H9 (cell line): ENCODE results near the gene NRDE2. TPM values are rescaled to one million over a fixed set of nuclear protein-coding genes. Genes with fewer than 3 reads are reported as not detected.

Experiments
- DNase-seq: peaks from one replicate; pipeline ENCODE4 v3.0.0-alpha.2; 2017
- H2AFZ ChIP-seq: one replicate; pipeline ENCODE4 v1.6.1; 2013; ENCODE audit warnings: mild to moderate bottlenecking, low read length, control low read depth, moderate library complexity
- H2AK5ac ChIP-seq: 2 replicates; pipeline ENCODE4 v1.6.1; 2013; ENCODE audit warnings: low read length, control low read depth, mixed read lengths; ENCODE audit not compliant: insufficient read length
- H2BK120ac ChIP-seq: one replicate; pipeline ENCODE4 v1.6.1; 2013; ENCODE audit warnings: low read depth, mild to moderate bottlenecking, low read length, control low read depth, inconsistent platforms; ENCODE audit not compliant: poor library complexity, severe bottlenecking
- H2BK12ac ChIP-seq: 2 replicates; pipeline ENCODE4 v1.6.1; 2013; ENCODE audit warnings: low read length, control low read depth, mixed read lengths, low read depth; ENCODE audit not compliant: insufficient read length
- H2BK15ac ChIP-seq: 2 replicates; pipeline ENCODE4 v1.6.1; 2013; ENCODE audit warnings: low read depth, low read length, control low read depth
- H2BK20ac ChIP-seq: one replicate; pipeline ENCODE4 v1.6.1; 2013; ENCODE audit warnings: low read depth, mild to moderate bottlenecking, low read length, control low read depth, inconsistent platforms; ENCODE audit not compliant: poor library complexity, severe bottlenecking
- H2BK5ac ChIP-seq: 2 replicates; pipeline ENCODE4 v1.6.1; 2013; ENCODE audit warnings: low read length, control low read depth, mixed read lengths; ENCODE audit not compliant: insufficient read length
- H3K14ac ChIP-seq: 2 replicates; pipeline ENCODE4 v1.6.1; 2013; ENCODE audit warnings: low read length, control low read depth; ENCODE audit not compliant: insufficient read depth
- H3K18ac ChIP-seq: 2 replicates; pipeline ENCODE4 v1.6.1; 2013; ENCODE audit warnings: low read depth, mild to moderate bottlenecking, mixed read lengths, low read length, control low read depth; ENCODE audit not compliant: insufficient read length
- H3K23ac ChIP-seq: 2 replicates; pipeline ENCODE4 v1.6.1; 2013; ENCODE audit warnings: low read length, control low read depth, mixed read lengths, low read depth; ENCODE audit not compliant: insufficient read length
- H3K23me2 ChIP-seq: 2 replicates; pipeline ENCODE4 v1.6.1; 2013; ENCODE audit warnings: low read depth, mild to moderate bottlenecking, mixed read lengths, low read length, control low read depth; ENCODE audit not compliant: insufficient read length, poor library complexity, severe bottlenecking
- H3K27ac ChIP-seq: 2 replicates; pipeline ENCODE4 v1.5.1; 2013; ENCODE audit warnings: low read length, control low read depth, mixed read lengths, low read depth; ENCODE audit not compliant: insufficient read length
- H3K27me3 ChIP-seq: 2 replicates; pipeline ENCODE4 v1.6.1; 2013; ENCODE audit warnings: low read length, control low read depth, inconsistent platforms; ENCODE audit not compliant: insufficient read depth
- H3K4ac ChIP-seq: 2 replicates; pipeline ENCODE4 v1.6.1; 2013; ENCODE audit warnings: low read depth, mild to moderate bottlenecking, control low read depth, inconsistent platforms, low read length, moderate library complexity
- H3K4me1 ChIP-seq: 2 replicates; pipeline ENCODE4 v1.6.1; 2013; ENCODE audit warnings: low read length, control low read depth, inconsistent platforms; ENCODE audit not compliant: insufficient read depth
- H3K4me2 ChIP-seq: 2 replicates; pipeline ENCODE4 v1.6.1; 2013; ENCODE audit warnings: low read length, control low read depth, mixed read lengths; ENCODE audit not compliant: insufficient read length, insufficient read depth
- H3K56ac ChIP-seq: 2 replicates; pipeline ENCODE4 v1.6.1; 2013; ENCODE audit warnings: low read depth, mild to moderate bottlenecking, mixed read lengths, low read length, control low read depth; ENCODE audit not compliant: insufficient read length
- H3K79me1 ChIP-seq: 2 replicates; pipeline ENCODE4 v1.6.1; 2013; ENCODE audit warnings: low read depth, mild to moderate bottlenecking, moderate library complexity, low read length, control low read depth, inconsistent platforms; ENCODE audit not compliant: insufficient read depth, poor library complexity, severe bottlenecking
- H3K79me2 ChIP-seq: 2 replicates; pipeline ENCODE4 v1.6.1; 2013; ENCODE audit warnings: low read length, control low read depth, inconsistent platforms; ENCODE audit not compliant: insufficient read depth
- H3K9ac ChIP-seq: 2 replicates; pipeline ENCODE4 v1.6.1; 2013; ENCODE audit warnings: low read length, control low read depth, mixed read lengths; ENCODE audit not compliant: insufficient read length; ENCODE audit errors: extremely low read depth
- H3K9me3 ChIP-seq: one replicate; pipeline ENCODE4 v1.6.1; 2013; ENCODE audit warnings: low read depth, low read length, inconsistent platforms; ENCODE audit not compliant: control insufficient read depth
- H3T11ph ChIP-seq: one replicate; pipeline ENCODE4 v1.6.1; 2013; ENCODE audit warnings: mild to moderate bottlenecking, low read length, control low read depth, inconsistent platforms
- H4K20me1 ChIP-seq: one replicate; pipeline ENCODE4 v1.6.1; 2013; ENCODE audit not compliant: control insufficient read depth, insufficient read length, insufficient read depth
- H4K5ac ChIP-seq: 2 replicates; pipeline ENCODE4 v1.6.1; 2013; ENCODE audit warnings: low read depth, mild to moderate bottlenecking, mixed read lengths, low read length, control low read depth; ENCODE audit not compliant: insufficient read length
- H4K8ac ChIP-seq: replicated peaks from 2 replicates; pipeline ENCODE4 v1.6.1; 2013; ENCODE audit warnings: low read length, control low read depth, mixed read lengths, low read depth; ENCODE audit not compliant: insufficient read length
- H4K91ac ChIP-seq: 2 replicates; pipeline ENCODE4 v1.6.1; 2013; ENCODE audit warnings: low read depth, mild to moderate bottlenecking, moderate library complexity, mixed read lengths, low read length, control low read depth; ENCODE audit not compliant: insufficient read length
- H3K27ac Mint-ChIP-seq, 3 experiments: 2 replicates in 2 of 3; 3 replicates in 1 of 3; pipeline ENCODE4 v1.8.0; 2020 to 2021; ENCODE audit warnings: mixed read lengths in 3 of 3, mild to moderate bottlenecking in 1 of 3, moderate library complexity in 1 of 3
- H3K27me3 Mint-ChIP-seq: 2 replicates; pipeline ENCODE4 v1.8.0; 2021; ENCODE audit warnings: low read depth, mild to moderate bottlenecking, moderate library complexity, mixed read lengths
- H3K36me3 Mint-ChIP-seq, 3 experiments: 2 replicates in 2 of 3; 3 replicates in 1 of 3; pipeline ENCODE4 v1.8.0; 2020 to 2021; ENCODE audit warnings: low read depth in 3 of 3, mixed read lengths in 3 of 3; ENCODE audit not compliant: insufficient read depth in 1 of 3
- H3K4me1 Mint-ChIP-seq, 2 experiments: 2 replicates each; pipeline ENCODE4 v1.8.0; 2020; ENCODE audit warnings: mixed read lengths in 2 of 2
- H3K4me3 Mint-ChIP-seq, 2 experiments: 2 replicates in 1 of 2; 3 replicates in 1 of 2; pipeline ENCODE4 v1.8.0; 2020 to 2021; ENCODE audit warnings: mild to moderate bottlenecking in 2 of 2, mixed read lengths in 2 of 2, moderate library complexity in 1 of 2
- H3K9me3 Mint-ChIP-seq, 2 experiments: 2 replicates in 1 of 2; 3 replicates in 1 of 2; pipeline ENCODE4 v1.8.0; 2020; ENCODE audit warnings: mild to moderate bottlenecking in 2 of 2, mixed read lengths in 2 of 2, moderate library complexity in 1 of 2
- CTCF ChIP-seq: fragments of 200-600 bp; sonication (generic); conservative IDR thresholded peaks from 3 replicates; pipeline ENCODE4 v1.8.0; 2021; ENCODE audit warnings: antibody characterized with exemption, mild to moderate bottlenecking
- WGBS: extraction: QIAGEN DNeasy Blood & Tissue Kit; methylation state at CpG from one replicate; pipeline ENCODE4 v1.1.7; 2013; ENCODE audit warnings: missing lambda C conversion rate, low lambda C conversion rate, mixed read lengths; ENCODE audit not compliant: insufficient read length; ENCODE audit errors: extremely low coverage; 5-methylcytosine and 5-hydroxymethylcytosine counted together
- total RNA-seq: library from RNA; stranded (reverse); gene quantifications from 2 replicates; pipeline ENCODE4 v1.2.1, GENCODE V29; 2021

NRDE2 gene
- total RNA-seq, 1 experiment from 2014 or later, result 21.2 TPM

- Histone ChIP-seq H4K91ac (no peak overlapping the region), H3K18ac (no peak overlapping the region), H3K27ac (no peak overlapping the region), H3T11ph (no peak overlapping the region), H3K9me3 (peaks cover 16% of the 10 kb centered on the region), H3K23ac (no peak overlapping the region), H2BK12ac (no peak overlapping the region), H2BK120ac (no peak overlapping the region), H2BK20ac (no peak overlapping the region), H3K23me2 (no peaks in the 10 kb centered on the region), H2BK15ac (no peak overlapping the region), H2BK5ac (no peak overlapping the region), H3K9ac (no peak overlapping the region), H3K4ac (no peak overlapping the region), H3K79me2 (no peaks in the 10 kb centered on the region), H3K4me1 (no peaks in the 10 kb centered on the region), H2AK5ac (no peak overlapping the region), H4K5ac (no peak overlapping the region), H3K79me1 (no peaks in the 10 kb centered on the region), H3K56ac (no peak overlapping the region), H4K8ac (no peak overlapping the region), H2AFZ (no peak overlapping the region), H3K14ac (no peak overlapping the region), H3K27me3 (no peaks in the 10 kb centered on the region), H4K20me1 (no peaks in the 10 kb centered on the region), H3K4me2 (no peak overlapping the region)
- DNase-seq, result no peak
- Mint-ChIP-seq H3K27ac (no peak overlapping the region), H3K4me1 (no peaks in the 10 kb centered on the region), H3K27me3 (peaks cover 29% of the 10 kb centered on the region), H3K9me3 (peaks cover 46 to 47% of the 10 kb centered on the region in 2 experiments), H3K36me3 (peaks cover 5 to 32% (median 28%) of the 10 kb centered on the region in 3 experiments; a peak in 5 of 7 replicates), H3K4me3 (no peak overlapping the region)
- TF ChIP-seq CTCF, result no peak
- WGBS, result no CpG with 5 or more reads among the region's 3 CpGs
These were observed 92.6 kb downstream of the NRDE2 start for GRCh38 chr14:90239139-90239538.
